Aorta (tissue), 5 donors: ENCODE results near the gene S100A7. TPM values are rescaled to one million over a fixed set of nuclear protein-coding genes. Genes with fewer than 3 reads are reported as not detected.
"Not testable (repeated sequence)": the region's sequence is repeated elsewhere in the genome, so short reads cannot be mapped to it uniquely, and the experiment has no call there.

Experiments used
- ATAC-seq: fragments of 200-7000 bp; cut with Tn5 transposase; one replicate; pipeline ENCODE4 v1.9.1; 2022; ENCODE audit warnings: moderate library complexity; ENCODE audit not compliant: low FRiP score
- DNase-seq, 2 donors: peaks; one replicate each; pipeline ENCODE4 v3.0.0-alpha.2; 2020
- H3K27ac ChIP-seq, 2 donors: one replicate each; pipeline ENCODE4 v1.5.1; 2013; ENCODE audit warnings: low read length in 2 of 2, mild to moderate bottlenecking in 2 of 2, moderate library complexity in 2 of 2, control low read depth in 1 of 2, inconsistent platforms in 1 of 2, low read depth in 1 of 2
- H3K27me3 ChIP-seq, 2 donors: one replicate each; pipeline ENCODE4 v1.6.1; 2013; ENCODE audit warnings: control low read depth in 1 of 2, low read length in 1 of 2, mild to moderate bottlenecking in 1 of 2, moderate library complexity in 1 of 2; ENCODE audit not compliant: insufficient read depth in 2 of 2, control insufficient read depth in 1 of 2
- H3K36me3 ChIP-seq, 2 donors: one replicate each; pipeline ENCODE4 v1.6.1; 2013; ENCODE audit warnings: control low read depth in 1 of 2, low read length in 1 of 2, mild to moderate bottlenecking in 1 of 2; ENCODE audit not compliant: insufficient read depth in 2 of 2, control insufficient read depth in 1 of 2
- H3K4me1 ChIP-seq, 2 donors: one replicate each; pipeline ENCODE4 v1.6.1; 2013; ENCODE audit warnings: low read length in 2 of 2, control low read depth in 1 of 2, mild to moderate bottlenecking in 1 of 2, moderate library complexity in 1 of 2; ENCODE audit not compliant: insufficient read depth in 2 of 2, control insufficient read depth in 1 of 2
- H3K4me3 ChIP-seq, 2 donors: one replicate each; pipeline ENCODE4 v1.5.1; 2013; ENCODE audit warnings: low read length in 2 of 2, control low read depth in 1 of 2, mild to moderate bottlenecking in 1 of 2
- H3K9me3 ChIP-seq: one replicate; pipeline ENCODE4 v1.6.1; 2013; ENCODE audit warnings: mild to moderate bottlenecking, low read length; ENCODE audit not compliant: control insufficient read depth
- WGBS, 2 donors: extraction: QIAGEN DNeasy Blood & Tissue Kit; methylation state at CpG; one replicate each; pipeline ENCODE4 v1.1.7; 2013; 5-methylcytosine and 5-hydroxymethylcytosine counted together
- intact Hi-C, 2 donors: fragments of 100-400 bp; cut with DNase I; formaldehyde crosslinking; loops; one replicate each; pipeline versions ENCODE4 v1.14.2 to v1.15.0; 2022
- polyA plus RNA-seq, 2 donors: library from polyadenylated mRNA; stranded (reverse); fragments of 200-250 nt; gene quantifications; one replicate each; pipeline ENCODE4 v1.2.3, GENCODE V29; 2013
- total RNA-seq, 2 donors: library from RNA; stranded (reverse); fragmentation: NEBNext Ultra II Directional; extraction: Animal tissue kit (Norgen Biotek cat#: 25700); gene quantifications; one replicate each; pipeline ENCODE4 v1.2.1, GENCODE V29; 2021
- donor health status: healthy with polysubstance abuse.
- donor health status: Bipolar disorder and iron deficiency.
- donor health status: DM: no; HTN: no; CAD: no.
- donor health status: DM: no; HTN: no; CAD: no.
- donor health status: DM: yes; HTN: yes; CAD: no.

S100A7 gene
- total and polyA plus RNA-seq, 4 donors: not detected

DNA sequence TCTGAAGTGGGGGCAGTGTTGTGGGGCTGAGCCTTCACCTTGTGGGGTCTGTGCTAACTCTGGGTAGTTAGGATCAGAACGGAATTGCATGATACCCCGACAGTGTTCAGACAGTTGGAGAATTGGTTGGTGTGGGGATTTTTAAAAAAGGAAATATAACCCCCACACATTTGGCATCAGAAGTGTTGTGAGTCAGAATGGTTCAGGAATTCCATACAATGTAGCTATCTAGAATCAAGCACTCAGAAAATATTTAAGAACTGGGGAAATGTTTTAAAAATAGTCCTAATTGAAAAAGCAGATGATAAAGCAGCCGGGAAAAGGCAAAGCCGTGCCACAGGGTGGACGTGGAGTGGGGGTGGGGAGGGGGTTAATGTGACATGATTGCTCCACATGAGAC is 6.5 kb upstream of the S100A7 start:
- Histone ChIP-seq H3K27ac (no peak overlapping the region), H3K4me3 (no peak overlapping the region), H3K27me3 (no peaks in the 10 kb centered on the region), H3K9me3 (no peaks in the 10 kb centered on the region), H3K4me1 (no peaks in the 10 kb centered on the region), H3K36me3 (no peaks in the 10 kb centered on the region)
- intact Hi-C loops: loop anchor here (2.0 to 10.0 kb wide), 2 partner anchors 28 to 112 kb away; partner anchors contain the start of gene S100A9 (in 1 of the 2)
- ATAC-seq (no peak), DNase-seq (no peak)
- 4 to 5% methylated on average over 5 of the region's 5 CpGs for WGBS, 2 donors

GRCh38 chr1:153465811-153466636 is 5.6 kb upstream of the S100A7 start:
- Histone ChIP-seq H3K4me1 (no peaks in the 10 kb centered on the region), H3K36me3 (no peaks in the 10 kb centered on the region), H3K9me3 (no peaks in the 10 kb centered on the region), H3K4me3 (no peak overlapping the region), H3K27me3 (no peaks in the 10 kb centered on the region), H3K27ac (no peak overlapping the region)
- ATAC-seq: peak; percentile 82
- 36 to 38% methylated on average over 23 of the region's 23 CpGs for WGBS, 2 donors
- peak; percentile 70 to 90 for DNase-seq
- intact Hi-C loops: loop anchor here (2.0 to 10.0 kb wide), 2 partner anchors 29 to 111 kb away; partner anchors contain the start of gene S100A9 (in 1 of the 2)

DNA sequence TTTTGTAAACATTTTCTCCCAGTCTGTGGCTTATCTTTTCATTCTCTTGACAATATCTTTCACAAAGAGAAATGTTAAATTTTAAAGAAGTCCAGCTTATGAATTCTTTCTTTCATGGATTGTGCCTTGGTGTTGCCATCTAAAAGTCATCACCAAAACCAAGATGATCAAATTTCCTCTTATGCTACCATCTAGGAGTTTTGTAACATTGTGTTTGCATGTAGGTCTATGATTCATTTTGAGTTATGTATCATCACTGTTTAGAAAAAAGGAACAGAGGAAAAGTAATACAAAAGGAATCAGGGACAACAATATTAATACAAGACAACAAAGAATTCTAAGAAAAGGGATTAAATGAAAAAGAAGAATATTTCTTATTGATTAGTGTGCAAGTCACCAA is 2.3 kb upstream of the S100A7 start:
- H3K4me3 ChIP-seq, DNase-seq, H3K27me3 ChIP-seq, H3K36me3 ChIP-seq, H3K9me3 ChIP-seq, H3K27ac ChIP-seq, ATAC-seq, H3K4me1 ChIP-seq: not testable (repeated sequence)
- intact Hi-C loops: loop anchor here in 1 of 2 donors (10.0 kb wide), 1 partner anchor 108 kb away; the partner anchor contains the start of gene S100A9

GRCh38 chr1:153459655-153460054 is 796 bp downstream of the S100A7 start:
- H3K36me3 ChIP-seq: no peaks in the 10 kb centered on the region
- H3K27ac ChIP-seq: no peak overlapping the region
- H3K9me3 ChIP-seq: peaks cover 1% of the 10 kb centered on the region
- intact Hi-C loops: loop anchor here in 1 of 2 donors (10.0 kb wide), 1 partner anchor 105 kb away; the partner anchor contains the start of gene S100A9
- no peaks in the 10 kb centered on the region for H3K27me3 ChIP-seq
- WGBS, 2 donors: 85 to 93% methylated on average over 2 of the region's 2 CpGs
- no peak overlapping the region for H3K4me3 ChIP-seq
- no peak for DNase-seq
- no peaks in the 10 kb centered on the region for H3K4me1 ChIP-seq
- ATAC-seq: no peak

DNA sequence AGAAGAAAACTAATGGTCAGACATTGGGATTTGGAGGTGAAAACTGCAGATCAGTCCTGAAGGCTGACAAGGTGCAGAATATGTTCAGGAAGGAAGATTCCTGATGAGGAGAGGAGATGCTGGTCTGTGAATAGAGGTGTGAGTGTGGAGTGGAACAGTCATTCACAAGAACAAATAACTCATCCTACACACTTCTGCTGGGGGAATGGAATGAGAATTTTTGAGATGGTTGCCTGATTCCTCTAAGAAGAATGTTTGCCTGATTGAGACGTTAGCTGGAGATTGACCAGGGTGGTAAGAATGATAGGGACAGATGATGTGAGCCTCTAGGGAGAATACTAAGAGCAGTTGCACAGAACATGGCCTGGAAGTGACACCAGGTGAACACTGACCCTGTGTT is 4.1 kb downstream of the S100A7 start:
- intact Hi-C loops: no loop called here
- ATAC-seq (no peak), DNase-seq (no peak)
- Histone ChIP-seq H3K36me3 (no peaks in the 10 kb centered on the region), H3K4me1 (no peaks in the 10 kb centered on the region), H3K27me3 (no peaks in the 10 kb centered on the region), H3K4me3 (no peak overlapping the region), H3K9me3 (peaks cover 1% of the 10 kb centered on the region), H3K27ac (no peak overlapping the region)
- WGBS, 2 donors: 52 to 56% methylated on average over 1 of the region's 1 CpG

DNA sequence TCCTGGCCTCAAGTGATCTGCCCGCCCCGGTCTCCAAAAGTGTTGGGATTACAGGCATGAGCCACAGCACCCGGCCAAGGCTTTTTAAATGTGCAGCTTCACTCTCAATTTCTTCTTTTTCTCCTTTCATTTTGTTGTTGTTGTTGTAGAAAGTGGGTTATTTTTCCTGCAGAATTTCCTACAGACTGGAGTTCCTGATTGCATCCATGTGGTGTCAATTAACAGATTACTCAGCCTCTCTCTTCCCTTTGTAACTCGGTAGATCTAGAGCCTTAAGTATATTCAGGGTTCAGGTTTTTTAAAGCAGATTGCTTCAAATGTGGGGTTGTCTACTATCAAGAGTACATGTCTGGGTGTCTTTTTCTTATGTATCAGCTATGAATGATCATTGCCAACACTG is 11.6 kb downstream of the S100A7 start:
- DNase-seq, H3K4me1 ChIP-seq, H3K27ac ChIP-seq, intact Hi-C loops, H3K27me3 ChIP-seq, H3K9me3 ChIP-seq, H3K4me3 ChIP-seq, H3K36me3 ChIP-seq, ATAC-seq: not testable (repeated sequence)
- 74 to 79% methylated on average over 4 of the region's 4 CpGs for WGBS, 2 donors

- Histone ChIP-seq H3K36me3 (no peaks in the 10 kb centered on the region), H3K27me3 (no peaks in the 10 kb centered on the region), H3K4me3 (no peak overlapping the region), H3K9me3 (peaks cover 2% of the 10 kb centered on the region), H3K4me1 (no peaks in the 10 kb centered on the region), H3K27ac (no peak overlapping the region)
- 78 to 81% methylated on average over 1 of the region's 1 CpG for WGBS, 2 donors
- intact Hi-C loops: no loop called here
- no peak for DNase-seq
- no peak for ATAC-seq
Measured at GRCh38 chr1:153447498-153448170, 12.8 kb downstream of the S100A7 start.

DNA sequence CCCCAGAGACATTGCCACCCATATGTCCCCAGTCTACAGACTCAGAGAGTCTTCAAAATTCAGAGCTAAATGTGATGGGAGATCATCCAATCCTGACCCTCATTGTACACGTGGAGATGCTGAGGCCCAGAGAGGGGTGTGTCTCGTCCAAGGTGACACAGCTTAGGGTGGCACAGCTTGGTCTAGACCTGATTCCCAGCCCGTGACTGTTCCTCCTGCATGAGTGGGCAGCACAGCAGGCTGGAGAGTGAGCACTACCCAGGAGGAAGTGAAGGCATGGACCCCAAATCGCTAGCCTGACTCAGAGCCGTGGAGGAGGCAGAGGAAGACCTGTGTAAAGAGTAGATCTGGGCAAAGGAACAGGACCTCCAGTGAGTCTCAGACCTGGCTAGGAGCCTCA is 16.4 kb downstream of the S100A7 start:
- Histone ChIP-seq H3K36me3 (no peaks in the 10 kb centered on the region), H3K9me3 (peaks cover 2% of the 10 kb centered on the region), H3K4me3 (no peak overlapping the region), H3K27ac (no peak overlapping the region), H3K4me1 (no peaks in the 10 kb centered on the region), H3K27me3 (no peaks in the 10 kb centered on the region)
- 70 to 72% methylated on average over 5 of the region's 5 CpGs for WGBS, 2 donors
- DNase-seq (no peak), ATAC-seq (no peak)
- intact Hi-C loops: no loop called here
